Right lobe of liver (tissue), 4 donors: Measurements from ENCODE around the gene PRDM16.

Source experiments
- POLR2A ChIP-seq: fragments of 450-650 bp; IDR thresholded peaks from one replicate; pipeline ENCODE4 v1.6.1; 2017; ENCODE audit warnings: antibody characterized with exemption, mild to moderate bottlenecking
- TF ChIP-seq, protein P1 (sequence below), 4 donors: fragments of 200-600 bp in 3 of 4; fragments of 450-650 bp in 1 of 4; IDR thresholded peaks; one replicate each; pipeline versions ENCODE4 v1.5.1 to v1.8.0; 2016 to 2022; ENCODE audit warnings: antibody characterized with exemption in 4 of 4, mild to moderate bottlenecking in 2 of 4
- donor health status: DM: no; HTN: no; CAD: no.
- donor health status: DM: no; HTN: no; CAD: no.
- donor health status: DM: no; HTN: yes; CAD: no.

GRCh38 chr1:3389093-3389833, 320.3 kb downstream of the PRDM16 start:
- TF ChIP-seq, protein P1, sequence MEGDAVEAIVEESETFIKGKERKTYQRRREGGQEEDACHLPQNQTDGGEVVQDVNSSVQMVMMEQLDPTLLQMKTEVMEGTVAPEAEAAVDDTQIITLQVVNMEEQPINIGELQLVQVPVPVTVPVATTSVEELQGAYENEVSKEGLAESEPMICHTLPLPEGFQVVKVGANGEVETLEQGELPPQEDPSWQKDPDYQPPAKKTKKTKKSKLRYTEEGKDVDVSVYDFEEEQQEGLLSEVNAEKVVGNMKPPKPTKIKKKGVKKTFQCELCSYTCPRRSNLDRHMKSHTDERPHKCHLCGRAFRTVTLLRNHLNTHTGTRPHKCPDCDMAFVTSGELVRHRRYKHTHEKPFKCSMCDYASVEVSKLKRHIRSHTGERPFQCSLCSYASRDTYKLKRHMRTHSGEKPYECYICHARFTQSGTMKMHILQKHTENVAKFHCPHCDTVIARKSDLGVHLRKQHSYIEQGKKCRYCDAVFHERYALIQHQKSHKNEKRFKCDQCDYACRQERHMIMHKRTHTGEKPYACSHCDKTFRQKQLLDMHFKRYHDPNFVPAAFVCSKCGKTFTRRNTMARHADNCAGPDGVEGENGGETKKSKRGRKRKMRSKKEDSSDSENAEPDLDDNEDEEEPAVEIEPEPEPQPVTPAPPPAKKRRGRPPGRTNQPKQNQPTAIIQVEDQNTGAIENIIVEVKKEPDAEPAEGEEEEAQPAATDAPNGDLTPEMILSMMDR (IDR thresholded peaks at IDR 0.05) = no peak
- TF ChIP-seq POLR2A = no peak
